ENCODE results near the gene NDE1. TPM values are rescaled to one million over a fixed set of nuclear protein-coding genes. Genes with fewer than 3 reads are reported as not detected.

Gene NDE1
- total and polyA plus RNA-seq, 9 of the 15 experiments (the other 6 are each of a cell fraction or from before 2014, with no cell fraction given) = 3.1 to 59.9 (median 30.0) TPM

GRCh38 chr16:15647294-15648014, 2.6 kb upstream of the NDE1 start (continued):
- TF ChIP-seq E2F4 (CRISPR knock-in tag; IDR thresholded peaks at IDR 0.05; ENCODE audit: low read depth) = no peak
- no peak for TF ChIP-seq ZC3H4 (CRISPR knock-in tag; IDR thresholded peaks at IDR 0.05; ENCODE audit: borderline replicate concordance)
- TF ChIP-seq ILK (tag; IDR thresholded peaks at IDR 0.05; ENCODE audit: borderline replicate concordance, low read depth) = no peak
- peak; percentile 21; the same call in 1 of the 2 replicates for TF ChIP-seq FOSL1 (tag; conservative IDR thresholded peaks at IDR 0.05)
- no peak for TF ChIP-seq NCOA1 (IDR thresholded peaks at IDR 0.05; ENCODE audit: low read depth)
- TF ChIP-seq ZNF197 (CRISPR knock-in tag; IDR thresholded peaks at IDR 0.05; ENCODE audit: low read depth) = no peak
- TF ChIP-seq HSF4 (CRISPR knock-in tag; IDR thresholded peaks at IDR 0.05; ENCODE audit: borderline replicate concordance) = no peak
- TF ChIP-seq ZFX (CRISPR knock-in tag; IDR thresholded peaks at IDR 0.05) = 0 out of 2 replicates have a peak, but pooled peaks have one; percentile 16
- no peak for TF ChIP-seq BDP1 (IDR thresholded peaks at IDR 0.05; ENCODE audit: insufficient read depth, insufficient read length)
- no peak for TF ChIP-seq RBM14 (IDR thresholded peaks at IDR 0.05; ENCODE audit: borderline replicate concordance, insufficient read depth, low read depth, low read length)
- TF ChIP-seq LCOR (CRISPR knock-in tag; IDR thresholded peaks at IDR 0.05) = no peak
- TF ChIP-seq SRSF3 (IDR thresholded peaks at IDR 0.05; ENCODE audit: insufficient read depth, low read length) = no peak
- TF ChIP-seq THRA (IDR thresholded peaks at IDR 0.05) = no peak
- TF ChIP-seq CREBBP (IDR thresholded peaks at IDR 0.05; ENCODE audit: low read depth, low read length) = no peak
- TF ChIP-seq ATF3 (IDR thresholded peaks at IDR 0.05) = 0 out of 2 replicates have a peak, but pooled peaks have one; percentile 12
- no peak for TF ChIP-seq ATF3 (CRISPR knock-in tag; conservative IDR thresholded peaks at IDR 0.05)
- no peak for TF ChIP-seq TEAD1 (CRISPR knock-in tag; IDR thresholded peaks at IDR 0.05)
- no peak for TF ChIP-seq MTA2 (IDR thresholded peaks at IDR 0.05; ENCODE audit: low read depth)
- no peak for TF ChIP-seq GTF2A2 (tag; IDR thresholded peaks at IDR 0.05)
- no peak for TF ChIP-seq CREB5 (CRISPR knock-in tag; IDR thresholded peaks at IDR 0.05)
- no peak for TF ChIP-seq GTF2B (IDR thresholded peaks at IDR 0.05; ENCODE audit: extremely low read depth, insufficient read length)
- TF ChIP-seq ZNF217 (CRISPR knock-in tag; IDR thresholded peaks at IDR 0.05) = no peak
